IMR-90 (cell line): ENCODE measurements around the gene KAZN. TPM values are rescaled to one million over a fixed set of nuclear protein-coding genes. Genes with fewer than 3 reads are reported as not detected.

Experiments
- ATAC-seq: fragments of 200-7000 bp; cut with Tn5 transposase; 2 replicates; pipeline ENCODE4 v1.9.1; 2020; ENCODE audit warnings: low read depth, mild to moderate bottlenecking, moderate library complexity
- BruUV-seq: library from RNA; stranded (reverse); fragments of 400-500 nt; replicated peaks from 2 replicates; lab custom pipeline; 2021; lab: Mats Ljungman, UMichigan
- CTCF ChIA-PET: fragments of 300-600 bp; formaldehyde crosslinking; extraction: SDS; loops from one replicate; lab custom pipeline; 2021; ENCODE audit warnings: antibody characterized with exemption; lab: Yijun Ruan, JAX
- POLR2A ChIA-PET: fragments of 300-600 bp; sonication (Branson Sonifier 250); formaldehyde crosslinking; loops from one replicate; lab custom pipeline; 2022; ENCODE audit warnings: antibody characterized with exemption; ENCODE audit not compliant: unreplicated experiment; lab: Charles Lee
- DNase-seq: peaks from one replicate; pipeline ENCODE4 v3.0.0; 2013
- H2AFZ ChIP-seq: replicated peaks from 2 replicates; pipeline ENCODE3; 2013; ENCODE audit warnings: low read length, mild to moderate bottlenecking; ENCODE audit not compliant: poor library complexity
- H2AK5ac ChIP-seq: 2 replicates; pipeline ENCODE4 v1.6.1; 2013; ENCODE audit warnings: low read depth, low read length, inconsistent platforms
- H2AK9ac ChIP-seq: replicated peaks from 2 replicates; pipeline ENCODE3; 2013; ENCODE audit warnings: mild to moderate bottlenecking, low read depth, low read length, moderate library complexity; ENCODE audit not compliant: poor library complexity
- H2BK120ac ChIP-seq: 2 replicates; pipeline ENCODE4 v1.6.1; 2013; ENCODE audit warnings: low read depth, low read length, inconsistent platforms
- H2BK15ac ChIP-seq: 3 replicates; pipeline ENCODE4 v1.6.1; 2013; ENCODE audit warnings: low read depth, low read length, inconsistent platforms
- H2BK20ac ChIP-seq: 2 replicates; pipeline ENCODE4 v1.6.1; 2013; ENCODE audit warnings: low read depth, mild to moderate bottlenecking, inconsistent platforms, low read length, moderate library complexity
- H2BK5ac ChIP-seq: 2 replicates; pipeline ENCODE4 v1.6.1; 2013; ENCODE audit warnings: mild to moderate bottlenecking, low read depth, low read length, inconsistent platforms; ENCODE audit not compliant: poor library complexity, severe bottlenecking
- H3K14ac ChIP-seq: replicated peaks from 2 replicates; pipeline ENCODE4 v1.6.1; 2013; ENCODE audit warnings: low read depth, low read length, inconsistent platforms
- H3K18ac ChIP-seq: 2 replicates; pipeline ENCODE4 v1.6.1; 2013; ENCODE audit warnings: low read depth, low read length, control low read depth
- H3K23ac ChIP-seq: 2 replicates; pipeline ENCODE4 v1.6.1; 2013; ENCODE audit warnings: low read depth, low read length, inconsistent platforms
- H3K27ac ChIP-seq: 2 replicates; pipeline ENCODE4 v1.5.1; 2013; ENCODE audit warnings: mild to moderate bottlenecking, control low read depth, low read length; ENCODE audit not compliant: insufficient read depth
- H3K27me3 ChIP-seq: 2 replicates; pipeline ENCODE4 v1.6.1; 2013; ENCODE audit warnings: low read length; ENCODE audit not compliant: control insufficient read depth, insufficient read depth
- H3K36me3 ChIP-seq: 2 replicates; pipeline ENCODE4 v1.6.1; 2013; ENCODE audit warnings: low read length, mixed read lengths; ENCODE audit not compliant: control insufficient read depth, insufficient read depth
- H3K4ac ChIP-seq: 2 replicates; pipeline ENCODE4 v1.6.1; 2013; ENCODE audit warnings: low read depth, low read length, inconsistent platforms
- H3K4me1 ChIP-seq: 2 replicates; pipeline ENCODE4 v1.6.1; 2013; ENCODE audit warnings: low read length, mixed read lengths; ENCODE audit not compliant: control insufficient read depth, insufficient read depth
- H3K4me2 ChIP-seq: 2 replicates; pipeline ENCODE4 v1.6.1; 2013; ENCODE audit warnings: low read depth, mild to moderate bottlenecking, control low read depth, low read length, moderate library complexity
- H3K4me3 ChIP-seq: 2 replicates; pipeline ENCODE4 v1.5.1; 2013; ENCODE audit warnings: low read depth, mild to moderate bottlenecking, control low read depth, low read length, moderate library complexity; ENCODE audit not compliant: insufficient read depth
- H3K56ac ChIP-seq: 2 replicates; pipeline ENCODE4 v1.6.1; 2013; ENCODE audit warnings: low read length, inconsistent platforms; ENCODE audit not compliant: insufficient read depth; ENCODE audit errors: extremely low read depth
- H3K79me1 ChIP-seq, 2 experiments: 2 replicates each; pipeline ENCODE4 v1.6.1; 2013; ENCODE audit warnings: low read length in 2 of 2, inconsistent platforms in 1 of 2, low read depth in 1 of 2
- H3K9ac ChIP-seq: 2 replicates; pipeline ENCODE4 v1.6.1; 2013; ENCODE audit warnings: low read depth, low read length, control low read depth
- H3K9me1 ChIP-seq: 2 replicates; pipeline ENCODE4 v1.6.1; 2013; ENCODE audit warnings: low read length, inconsistent platforms; ENCODE audit not compliant: insufficient read depth
- H3K9me3 ChIP-seq: 2 replicates; pipeline ENCODE4 v1.6.1; 2013; ENCODE audit warnings: low read length; ENCODE audit not compliant: control insufficient read depth, insufficient read depth
- H4K20me1 ChIP-seq: 2 replicates; pipeline ENCODE4 v1.6.1; 2013; ENCODE audit warnings: low read length, inconsistent platforms; ENCODE audit not compliant: insufficient read depth
- H4K5ac ChIP-seq: 2 replicates; pipeline ENCODE4 v1.6.1; 2013; ENCODE audit warnings: mild to moderate bottlenecking, low read depth, low read length, control low read depth
- H4K8ac ChIP-seq, 2 experiments: 2 replicates each; pipeline ENCODE4 v1.6.1; 2013; ENCODE audit warnings: low read depth in 2 of 2, low read length in 2 of 2, control low read depth in 1 of 2, inconsistent platforms in 1 of 2
- H4K91ac ChIP-seq: 2 replicates; pipeline ENCODE4 v1.6.1; 2013; ENCODE audit warnings: low read depth, low read length, inconsistent platforms; ENCODE audit not compliant: insufficient read depth
- FOS ChIP-seq: fragments of 150-350 bp; IDR thresholded peaks from 2 replicates; pipeline ENCODE4 v1.6.1; 2016; ENCODE audit warnings: low read depth, low read length
- WGBS, 2 experiments: methylation state at CpG; one replicate each; pipeline versions ENCODE4 v1.1.5 to v1.1.7; 2013; ENCODE audit warnings: missing lambda C conversion rate in 2 of 2; ENCODE audit not compliant: insufficient read length in 1 of 2; ENCODE audit errors: extremely low coverage in 2 of 2; 5-methylcytosine and 5-hydroxymethylcytosine counted together
- dilution Hi-C: fragments of 300-500 bp; cut with HindIII; formaldehyde crosslinking; loops from one replicate; pipeline ENCODE4 v1.14.3; 2018; ENCODE audit warnings: low sequenced_read_pairs; ENCODE audit not compliant: unreplicated experiment
- in situ Hi-C: fragments of 300-500 bp; cut with MboI; formaldehyde crosslinking; loops from 3 replicates; pipeline ENCODE4 v1.14.3; 2019; ENCODE audit warnings: low sequenced_read_pairs, inconsistent platforms, mixed read lengths
- intact Hi-C: fragments of 100-400 bp; cut with micrococcal nuclease; formaldehyde crosslinking; loops from 2 replicates; pipeline ENCODE4 v1.10.0; 2022
- polyA plus RNA-seq, 3 experiments: library from polyadenylated mRNA; depleted of rRNA; stranded (reverse); fragments of >200 nt; gene quantifications; 2 replicates each; pipeline ENCODE4 v1.2.3, GENCODE V29; 2012; ENCODE audit warnings: low replicate concordance in 1 of 3
- total RNA-seq: library from RNA; depleted of rRNA; stranded (reverse); fragments of >200 nt; gene quantifications from 2 replicates; pipeline ENCODE4 v1.2.3, GENCODE V29; 2012

The KAZN gene
- total and polyA plus RNA-seq, 2 of the 4 experiments (the other 2 are of a cell fraction), result 5.2 to 10.5 TPM

- Histone ChIP-seq H2AFZ (no peak overlapping the region), H3K9me3 (no peaks in the 10 kb centered on the region), H4K5ac (no peak overlapping the region), H3K18ac (no peak overlapping the region), H3K56ac (no peak overlapping the region), H2BK5ac (no peak overlapping the region), H3K36me3 (no peaks in the 10 kb centered on the region), H2BK120ac (no peak overlapping the region), H3K27ac (no peak overlapping the region), H3K9me1 (no peaks in the 10 kb centered on the region), H3K79me1 (no peaks in the 10 kb centered on the region), H4K20me1 (no peaks in the 10 kb centered on the region), H2BK20ac (no peak overlapping the region), H3K4ac (no peak overlapping the region), H2BK15ac (no peak overlapping the region), H3K23ac (no peak overlapping the region), H4K91ac (no peak overlapping the region), H3K4me1 (no peaks in the 10 kb centered on the region), H2AK9ac (no peak overlapping the region), H3K27me3 (no peaks in the 10 kb centered on the region), H3K4me2 (no peak overlapping the region), H3K9ac (no peak overlapping the region), H3K14ac (no peak overlapping the region), H3K4me3 (no peak overlapping the region), H2AK5ac (no peak overlapping the region), H4K8ac (no peak overlapping the region)
- ChIA-PET POLR2A (no interaction called here), CTCF (no interaction called here)
- no peak for TF ChIP-seq FOS
- no CpG with 5 or more reads among the region's 8 CpGs for WGBS, 2 experiments
- intact Hi-C loops (no loop called here), in situ Hi-C loops (no loop called here), dilution Hi-C loops (no loop called here)
- no TSS peak for BruUV-seq
- DNase-seq, result no peak
- no peak for ATAC-seq
Observed at GRCh38 chr1:14646973-14647372, 48.5 kb downstream of the KAZN start.
